GM12873 (cell line): ENCODE measurements around the gene CENPS.

ENCODE experiments used
- CTCF ChIP-seq: IDR thresholded peaks from 2 replicates; pipeline ENCODE4 v1.5.1; 2012; ENCODE audit warnings: low read depth, mild to moderate bottlenecking, moderate library complexity, low read length, control low read depth; ENCODE audit not compliant: insufficient read depth; ENCODE audit errors: missing control alignments

CENPS gene

GRCh38 chr1:10388387-10388715, 41.9 kb upstream of the CENPS start:
- TF ChIP-seq CTCF: no peak

- no peak for TF ChIP-seq CTCF
These were observed 40.8 kb upstream of the CENPS start for GRCh38 chr1:10389271-10389973.

- TF ChIP-seq CTCF: no peak
These were observed 33.4 kb upstream of the CENPS start for GRCh38 chr1:10396870-10397269.

- no peak for TF ChIP-seq CTCF
These were observed 31.9 kb upstream of the CENPS start for GRCh38 chr1:10398278-10398733.

GRCh38 chr1:10398734-10399443, 31.3 kb upstream of the CENPS start, which contains the start of gene PGD:
Gene PGD, plus strand, starts transcription at chr1:10399064. Its CDS starts 54 bp downstream, at chr1:10399118.
- no peak for TF ChIP-seq CTCF

- TF ChIP-seq CTCF: no peak
These were observed 30.7 kb upstream of the CENPS start for GRCh38 chr1:10399444-10399941.

- no peak for TF ChIP-seq CTCF
These were observed 30.2 kb upstream of the CENPS start for GRCh38 chr1:10400013-10400412.
